OCI-LY7 (cell line): ENCODE results near the gene CD99. TPM values are rescaled to one million over a fixed set of nuclear protein-coding genes. Genes with fewer than 3 reads are reported as not detected.
"Not testable (repeated sequence)": the region's sequence is repeated elsewhere in the genome, so short reads cannot be mapped to it uniquely, and the experiment has no call there.

Source experiments
- BruUV-seq: library from RNA; stranded (reverse); fragments of 400-500 nt; replicated peaks from 2 replicates; lab custom pipeline; 2021; lab: Mats Ljungman, UMichigan
- CTCF ChIA-PET: fragments of 300-600 bp; sonication (Branson Sonifier 250); formaldehyde crosslinking; loops from one replicate; lab custom pipeline; 2022; ENCODE audit warnings: antibody characterized with exemption; ENCODE audit not compliant: unreplicated experiment; lab: Charles Lee
- POLR2A ChIA-PET: fragments of 300-600 bp; sonication (Branson Sonifier 250); formaldehyde crosslinking; loops from one replicate; lab custom pipeline; 2022; ENCODE audit warnings: antibody characterized with exemption; lab: Charles Lee
- DNase-seq: peaks from one replicate; pipeline ENCODE4 v3.0.0-alpha.2; 2015; ENCODE audit warnings: low spot score
- H2AFZ ChIP-seq: fragments of 200-600 bp; sonication (generic), shearing (Covaris generic); 2 replicates; pipeline ENCODE4 v1.6.1; 2014; ENCODE audit warnings: mild to moderate bottlenecking, antibody characterized with exemption, low read length, moderate library complexity
- H3K27ac ChIP-seq: fragments of 200-600 bp; sonication (generic); 2 replicates; pipeline ENCODE4 v1.5.1; 2014; ENCODE audit warnings: mixed run types, low read depth, mild to moderate bottlenecking, moderate library complexity, low read length, inconsistent platforms; ENCODE audit not compliant: poor library complexity, severe bottlenecking
- H3K36me3 ChIP-seq: fragments of 200-600 bp; sonication (generic); 2 replicates; pipeline ENCODE4 v1.6.1; 2014; ENCODE audit warnings: mild to moderate bottlenecking, antibody characterized with exemption, low read length, moderate library complexity, mixed read lengths; ENCODE audit not compliant: insufficient read depth
- H3K4me1 ChIP-seq: fragments of 200-600 bp; sonication (generic); 2 replicates; pipeline ENCODE4 v1.5.1; 2014; ENCODE audit warnings: mild to moderate bottlenecking, low read length; ENCODE audit not compliant: insufficient read depth, poor library complexity, severe bottlenecking
- H3K4me2 ChIP-seq: fragments of 200-600 bp; sonication (generic); 2 replicates; pipeline ENCODE4 v1.6.1; 2014; ENCODE audit warnings: mild to moderate bottlenecking, low read length
- H3K4me3 ChIP-seq: fragments of 200-600 bp; sonication (generic); 2 replicates; pipeline ENCODE4 v1.5.1; 2014; ENCODE audit warnings: mild to moderate bottlenecking, low read depth, low read length; ENCODE audit not compliant: poor library complexity, severe bottlenecking
- H3K79me2 ChIP-seq: fragments of 200-600 bp; sonication (generic); 2 replicates; pipeline ENCODE4 v1.6.1; 2016; ENCODE audit warnings: low read depth, mild to moderate bottlenecking, low read length, moderate library complexity, mixed read lengths; ENCODE audit not compliant: insufficient read depth
- H3K9me2 ChIP-seq: fragments of 200-600 bp; sonication (generic); 2 replicates; pipeline ENCODE4 v1.6.1; 2016; ENCODE audit warnings: mild to moderate bottlenecking, low read length, mixed read lengths; ENCODE audit not compliant: insufficient read depth
- H3K9me3 ChIP-seq: fragments of 200-600 bp; sonication (generic); 2 replicates; pipeline ENCODE4 v1.6.1; 2014; ENCODE audit warnings: mild to moderate bottlenecking, mixed run types, low read length, mixed read lengths
- H4K20me1 ChIP-seq: fragments of 200-600 bp; sonication (generic); 2 replicates; pipeline ENCODE4 v1.6.1; 2014; ENCODE audit warnings: mild to moderate bottlenecking, antibody characterized with exemption, low read length, moderate library complexity, mixed read lengths; ENCODE audit not compliant: insufficient read depth
- CTCF ChIP-seq: fragments of 200-600 bp; sonication (generic); conservative IDR thresholded peaks from 2 replicates; pipeline ENCODE4 v1.5.1; 2014; ENCODE audit warnings: mild to moderate bottlenecking, antibody characterized with exemption, low read length, moderate library complexity, mixed read lengths
- EZH2phosphoT487 ChIP-seq: fragments of 200-600 bp; sonication (generic); IDR thresholded peaks from 2 replicates; pipeline ENCODE4 v1.6.1; 2018; ENCODE audit warnings: low read depth, borderline replicate concordance, mild to moderate bottlenecking, mixed run types, antibody characterized with exemption, low read length, moderate library complexity, mixed read lengths
- intact Hi-C: fragments of 100-400 bp; cut with micrococcal nuclease; formaldehyde crosslinking; loops from one replicate; pipeline ENCODE4 v1.10.0; 2022; ENCODE audit not compliant: unreplicated experiment
- total RNA-seq, 2 experiments: library from RNA; depleted of rRNA in 1 of 2; stranded (reverse); fragments of >200 nt in 1 of 2; shearing (Covaris generic) in 1 of 2; gene quantifications; 2 replicates each; pipeline ENCODE4 v1.2.3, GENCODE V29; 2014 to 2022

CD99 gene
- total RNA-seq, 2 experiments from 2014 or later = 80.7 to 119 TPM

GRCh38 chrX:2774057-2774456 is 83.0 kb downstream of the CD99 start:
- intact Hi-C loops = no loop called here
- Histone ChIP-seq H3K27ac (no peak overlapping the region), H3K4me1 (no peaks in the 10 kb centered on the region), H3K4me2 (no peak overlapping the region), H3K4me3 (no peak overlapping the region), H4K20me1 (no peaks in the 10 kb centered on the region), H3K79me2 (no peaks in the 10 kb centered on the region), H2AFZ (no peak overlapping the region), H3K9me3 (no peaks in the 10 kb centered on the region), H3K36me3 (no peaks in the 10 kb centered on the region), H3K9me2 (no peaks in the 10 kb centered on the region)
- CTCF ChIA-PET = no interaction called here
- DNase-seq = no peak
- POLR2A ChIA-PET = no interaction called here
- no TSS peak for BruUV-seq
- TF ChIP-seq CTCF = no peak
- no peak for TF ChIP-seq EZH2phosphoT487

- TF ChIP-seq CTCF (no peak), EZH2phosphoT487 (no peak)
- DNase-seq = no peak
- no peak overlapping the region for H3K4me3 ChIP-seq
- H3K4me2 ChIP-seq = no peak overlapping the region
- no peaks in the 10 kb centered on the region for H3K9me2 ChIP-seq
- H3K9me3 ChIP-seq = no peaks in the 10 kb centered on the region
- no peaks in the 10 kb centered on the region for H3K36me3 ChIP-seq
- no peak overlapping the region for H2AFZ ChIP-seq
- intact Hi-C loops = no loop called here
- CTCF ChIA-PET = no interaction called here
- BruUV-seq = no TSS peak
- H3K4me1 ChIP-seq = no peaks in the 10 kb centered on the region
- H4K20me1 ChIP-seq = no peaks in the 10 kb centered on the region
- POLR2A ChIA-PET = no interaction called here
- no peak overlapping the region for H3K27ac ChIP-seq
- H3K79me2 ChIP-seq = no peaks in the 10 kb centered on the region
These were observed 83.7 kb downstream of the CD99 start for GRCh38 chrX:2774776-2775175.

- H4K20me1 ChIP-seq, H2AFZ ChIP-seq, H3K36me3 ChIP-seq, CTCF ChIA-PET, BruUV-seq, H3K9me2 ChIP-seq, intact Hi-C loops, H3K4me1 ChIP-seq, H3K27ac ChIP-seq, H3K4me2 ChIP-seq, H3K4me3 ChIP-seq, DNase-seq, H3K79me2 ChIP-seq, H3K9me3 ChIP-seq, POLR2A ChIA-PET: not testable (repeated sequence)
These were observed 89.6 kb downstream of the CD99 start for GRCh38 chrX:2780472-2781225.
